ENCODE data around the gene CPNE2. TPM values are rescaled to one million over a fixed set of nuclear protein-coding genes. Genes with fewer than 3 reads are reported as not detected.
"Not testable (repeated sequence)": the region's sequence is repeated elsewhere in the genome, so short reads cannot be mapped to it uniquely, and the experiment has no call there.

The CPNE2 gene
- total RNA-seq, 1 experiment from 2014 or later = 18.6 TPM

- no peak for DNase-seq (ENCODE audit: low read depth)
These were observed 75.2 kb downstream of the CPNE2 start for GRCh38 chr16:57167538-57167937.

DNA sequence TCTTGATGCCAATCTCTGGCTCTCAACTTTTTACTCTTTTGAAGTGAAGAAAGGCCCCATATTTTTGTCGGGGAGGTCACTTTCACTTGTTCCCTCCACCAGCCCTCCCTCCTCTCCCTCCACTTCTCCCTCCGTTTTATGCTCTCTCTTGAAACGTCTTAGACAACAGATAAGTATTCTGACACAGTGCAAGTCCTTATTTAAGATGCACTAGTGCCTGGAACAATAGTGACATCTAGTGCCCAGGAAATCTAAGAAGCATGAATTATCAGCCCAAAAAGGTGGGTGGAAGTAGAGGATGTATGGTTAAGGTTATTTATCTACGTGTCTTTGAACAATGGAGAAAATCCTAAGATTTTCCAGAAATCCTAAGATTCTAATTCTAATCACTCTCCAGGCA lies 75.6 kb downstream of the CPNE2 start:
- peak; percentile 49 for DNase-seq (ENCODE audit: low read depth)

GRCh38 chr16:57169327-57169726 lies 76.9 kb downstream of the CPNE2 start:
- no peak for DNase-seq (ENCODE audit: low read depth)

DNA sequence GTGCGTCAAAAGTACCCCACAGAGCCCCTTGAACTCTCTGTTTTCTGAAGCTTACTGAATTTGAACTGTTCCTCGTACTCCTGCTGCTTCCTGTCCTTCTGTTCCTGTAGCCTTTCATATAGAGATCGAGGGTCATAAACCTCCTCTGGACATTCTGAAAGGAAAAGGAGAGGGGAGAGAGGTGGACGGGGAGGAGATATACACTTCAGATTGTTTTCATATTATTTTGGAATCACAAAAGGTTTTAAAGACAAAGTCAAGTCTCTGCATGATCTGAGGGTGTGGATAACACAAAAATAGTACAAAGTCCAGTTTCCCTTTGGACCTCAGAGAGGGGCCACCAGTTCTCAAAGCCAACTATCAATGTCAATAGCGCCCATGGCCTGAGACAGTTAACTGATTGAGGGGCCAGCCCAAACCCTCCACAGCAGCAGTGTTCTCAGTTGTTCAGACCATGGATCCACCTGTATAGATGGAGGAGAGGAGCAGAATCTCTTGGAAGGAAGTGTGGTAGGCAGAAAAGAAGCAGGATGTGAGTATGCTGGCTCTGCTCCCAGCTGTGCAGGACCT lies 80.4 kb downstream of the CPNE2 start:
- no peak for DNase-seq (ENCODE audit: low read depth)

- no peak for DNase-seq (ENCODE audit: low read depth)
These were observed 83.5 kb downstream of the CPNE2 start for GRCh38 chr16:57175896-57176295.

DNA sequence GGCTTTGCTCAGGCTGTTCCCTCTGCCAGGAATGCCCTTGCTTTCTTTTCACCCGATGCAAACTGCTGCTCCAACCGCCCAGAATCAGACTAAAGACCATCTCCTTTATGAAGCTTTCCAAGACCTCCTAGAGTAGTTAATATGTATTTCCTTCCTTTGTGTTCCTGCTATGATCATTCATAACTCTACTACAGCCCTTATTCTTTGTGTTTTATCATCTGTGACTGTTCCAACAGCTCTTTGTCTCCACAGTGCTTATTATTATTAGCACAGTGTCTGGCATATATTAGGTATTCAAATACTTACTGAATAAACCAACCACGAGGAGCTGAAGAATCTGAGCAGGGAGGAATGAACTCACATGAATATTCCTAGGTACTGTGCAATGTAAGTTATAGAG lies 85.8 kb downstream of the CPNE2 start:
- DNase-seq (ENCODE audit: low read depth) = no peak

DNA sequence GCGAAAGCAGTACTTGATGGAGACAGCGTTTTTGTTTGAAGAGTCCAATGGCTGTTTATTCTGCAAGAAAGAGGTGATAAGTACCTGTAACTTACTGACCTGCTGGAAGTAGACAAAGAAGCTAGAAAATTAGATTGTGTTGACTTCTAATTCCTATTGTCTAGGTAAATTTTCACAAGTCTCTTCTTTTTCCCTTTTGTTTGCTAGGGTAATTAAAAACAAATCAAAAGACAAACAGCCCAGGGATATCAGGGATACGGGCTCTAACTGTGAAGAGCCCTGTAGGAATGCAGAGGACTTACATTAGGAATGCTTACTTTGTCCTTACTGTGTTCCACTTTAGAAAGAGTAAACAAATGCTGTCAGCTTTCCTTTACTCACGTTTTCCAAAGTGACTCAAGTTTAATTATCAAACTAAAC lies 86.4 kb downstream of the CPNE2 start:
- DNase-seq (ENCODE audit: low read depth) = no peak

GRCh38 chr16:57179215-57179828 lies 86.9 kb downstream of the CPNE2 start:
- DNase-seq (ENCODE audit: low read depth) = no peak

GRCh38 chr16:57184113-57184512 lies 91.7 kb downstream of the CPNE2 start:
- DNase-seq (ENCODE audit: low read depth) = no peak

- DNase-seq (ENCODE audit: low read depth) = no peak
These were observed 92.6 kb downstream of the CPNE2 start for GRCh38 chr16:57184887-57185445.

DNA sequence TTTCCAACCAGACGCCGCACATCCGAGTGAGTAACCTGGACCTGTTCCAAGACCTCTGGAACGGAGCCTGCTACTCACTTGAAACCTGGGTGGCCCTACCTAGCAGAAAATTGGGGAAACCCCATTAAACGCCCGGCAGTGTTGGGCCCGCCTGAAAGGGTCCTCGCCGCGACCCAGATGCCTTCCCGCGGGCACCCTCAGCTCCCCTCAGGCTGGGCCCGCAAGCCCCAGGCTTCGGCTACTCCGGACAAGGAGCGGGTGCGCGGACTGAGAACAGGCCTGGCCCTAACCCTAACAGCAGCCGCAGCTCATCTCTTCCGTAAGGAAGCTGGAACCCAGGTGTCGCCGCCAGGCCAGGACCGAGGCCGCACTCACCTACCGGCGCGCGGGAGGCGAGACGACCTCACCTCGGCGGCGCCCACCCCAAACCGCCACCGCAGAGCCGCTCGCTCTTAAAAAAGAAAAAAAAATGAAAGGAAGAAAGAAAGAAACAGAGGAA lies 93.1 kb downstream of the CPNE2 start:
- peak; percentile 72 for DNase-seq (ENCODE audit: low read depth)

DNA sequence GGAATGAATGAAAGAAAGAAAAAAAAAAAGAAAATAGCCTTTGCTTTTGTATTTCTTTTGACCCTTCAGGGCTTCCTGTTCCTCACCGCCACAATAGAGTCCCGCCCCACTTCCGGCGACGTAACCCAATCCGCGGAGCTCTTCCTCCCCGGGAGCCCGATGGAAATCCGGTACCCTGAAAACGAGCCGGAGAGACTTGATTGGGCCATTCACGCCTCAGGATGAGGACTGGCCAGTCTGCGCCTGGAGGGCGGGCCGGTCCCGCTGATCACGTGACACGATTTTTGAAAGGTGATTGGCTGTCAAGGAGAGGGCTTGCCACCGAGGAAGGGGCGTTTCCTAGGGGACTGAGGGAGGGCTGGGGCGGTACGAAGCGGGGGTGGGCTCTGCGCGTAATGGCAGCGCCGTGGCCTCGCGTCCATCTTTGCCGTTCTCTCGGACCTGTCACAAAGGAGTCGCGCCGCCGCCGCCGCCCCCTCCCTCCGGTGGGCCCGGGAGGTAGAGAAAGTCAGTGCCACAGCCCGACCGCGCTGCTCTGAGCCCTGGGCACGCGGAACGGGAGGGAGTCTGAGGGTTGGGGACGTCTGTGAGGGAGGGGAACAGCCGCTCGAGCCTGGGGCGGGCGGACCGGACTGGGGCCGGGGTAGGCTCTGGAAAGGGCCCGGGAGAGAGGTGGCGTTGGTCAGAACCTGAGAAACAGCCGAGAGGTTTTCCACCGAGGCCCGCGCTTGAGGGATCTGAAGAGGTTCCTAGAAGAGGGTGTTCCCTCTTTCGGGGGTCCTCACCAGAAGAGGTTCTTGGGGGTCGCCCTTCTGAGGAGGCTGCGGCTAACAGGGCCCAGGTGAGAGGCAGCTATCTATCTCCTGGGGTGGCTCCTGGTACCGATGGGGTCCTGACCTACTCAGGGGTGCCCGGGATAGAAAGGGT lies 93.8 kb downstream of the CPNE2 start, which contains the start of the genes PSME3IP1 and RSPRY1:
TSS of gene PSME3IP1 (minus strand) at position 95 of the 927 bp plus-strand sequence. CDS start 12,185 bp downstream, outside the sequence.
TSS of gene RSPRY1 (plus strand) at position 385 of the 927 bp plus-strand sequence. CDS start 18,330 bp downstream, outside the sequence.
- DNase-seq (ENCODE audit: low read depth) = peak; percentile 100

DNA sequence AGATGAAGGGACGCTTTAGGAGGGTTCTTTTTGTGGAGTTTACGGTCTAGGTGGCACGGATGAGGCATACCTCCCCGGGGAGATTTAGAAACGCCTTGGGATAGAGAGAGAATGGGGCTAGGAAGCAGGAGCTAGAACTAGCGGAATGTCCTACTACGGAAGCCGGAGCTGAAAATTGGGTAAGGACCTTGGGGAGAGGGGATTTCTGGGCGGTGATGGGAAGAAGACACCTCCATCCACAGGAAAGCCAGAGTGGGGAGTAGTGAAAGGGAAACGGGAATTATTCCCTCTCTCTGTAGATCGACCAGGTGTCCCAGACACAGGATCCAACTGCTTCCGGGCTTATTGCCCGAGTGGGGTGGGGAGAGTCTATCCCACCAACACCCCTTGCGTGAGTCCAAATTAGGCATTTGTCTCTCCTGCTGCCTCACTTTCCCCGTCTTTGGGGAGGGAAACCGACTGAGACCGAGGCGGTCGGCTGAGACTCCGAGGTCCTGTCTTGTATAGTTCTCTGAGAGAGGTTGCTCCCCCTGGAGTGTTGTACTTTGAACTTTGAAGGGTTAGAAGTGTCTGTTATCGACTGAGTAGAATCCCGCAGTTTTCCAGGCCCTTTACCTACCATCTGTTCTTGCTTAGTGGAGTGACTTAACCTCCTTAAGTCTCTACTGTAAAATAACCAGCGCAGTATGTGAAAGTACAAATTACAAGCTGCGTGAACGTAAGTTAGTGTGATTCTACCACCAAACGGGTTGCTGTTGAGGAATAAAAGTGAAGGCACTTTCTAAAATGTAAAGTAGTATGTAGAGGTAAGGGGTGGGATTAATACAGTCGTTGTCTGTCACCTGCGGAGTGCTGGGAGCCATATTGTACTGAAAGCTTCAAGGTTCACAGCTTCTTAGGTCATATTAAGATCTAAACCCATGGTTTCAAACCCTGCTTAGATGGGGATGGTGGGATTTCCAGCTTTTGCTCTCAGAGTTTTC lies 94.8 kb downstream of the CPNE2 start:
- no peak for DNase-seq (ENCODE audit: low read depth)

DNA sequence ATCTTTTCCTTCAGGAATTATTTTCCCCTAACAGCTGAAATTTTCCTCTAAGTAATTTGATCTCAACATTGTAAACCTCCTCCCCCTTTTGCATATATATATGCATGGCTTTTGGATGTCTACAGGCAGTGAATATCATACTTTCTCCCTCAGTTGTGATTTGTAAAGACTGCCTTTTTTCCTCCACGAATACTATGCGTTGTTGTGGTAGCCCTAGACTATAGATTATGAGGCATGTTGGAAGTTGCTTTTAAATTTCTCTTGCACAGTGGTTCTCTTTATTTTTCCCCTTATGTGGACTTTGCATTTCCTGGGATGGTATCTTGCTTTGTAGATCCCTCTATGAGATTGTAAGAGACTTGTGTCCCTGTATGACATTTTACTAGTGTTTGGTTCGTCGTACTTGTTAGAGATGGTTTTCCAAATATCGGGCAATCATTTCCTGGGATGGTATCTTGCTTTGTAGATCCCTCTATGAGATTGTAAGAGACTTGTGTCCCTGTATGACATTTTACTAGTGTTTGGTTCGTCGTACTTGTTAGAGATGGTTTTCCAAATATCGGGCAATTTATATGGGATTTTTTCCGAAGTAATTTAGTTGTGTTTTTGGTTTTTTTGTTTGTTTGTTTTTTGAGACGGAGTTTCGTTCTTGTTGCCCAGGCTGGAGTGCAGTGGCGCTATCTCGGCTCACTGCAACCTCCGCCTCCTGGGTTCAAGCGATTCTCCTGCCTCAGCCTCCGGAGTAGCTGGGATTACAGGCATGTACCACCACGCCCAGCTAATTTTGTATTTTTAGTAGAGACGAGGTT lies 95.7 kb downstream of the CPNE2 start:
- not testable (repeated sequence) for DNase-seq (ENCODE audit: low read depth)

- DNase-seq (ENCODE audit: low read depth) = no peak
These were observed 96.3 kb downstream of the CPNE2 start for GRCh38 chr16:57188711-57189002.

DNA sequence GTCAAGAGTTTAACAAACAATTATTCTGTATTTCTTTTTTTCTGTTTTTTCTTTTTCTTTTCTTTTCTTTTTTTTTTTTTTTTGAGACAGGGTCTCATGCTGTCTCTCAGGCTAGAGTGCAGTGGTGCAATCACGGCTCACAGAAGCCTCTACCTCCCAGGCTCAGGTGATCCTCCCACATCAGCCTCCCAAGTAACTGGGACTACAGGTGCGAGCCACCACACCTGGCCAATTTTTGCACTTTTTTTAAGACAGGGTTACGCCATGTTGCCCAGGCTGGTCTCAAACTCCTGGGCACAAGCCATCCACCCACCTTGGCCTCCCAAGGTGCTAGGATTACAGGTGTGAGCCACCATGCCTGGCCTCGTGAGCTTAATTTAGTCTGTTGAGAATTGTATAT lies 97.1 kb downstream of the CPNE2 start:
- DNase-seq (ENCODE audit: low read depth) = not testable (repeated sequence)

DNA sequence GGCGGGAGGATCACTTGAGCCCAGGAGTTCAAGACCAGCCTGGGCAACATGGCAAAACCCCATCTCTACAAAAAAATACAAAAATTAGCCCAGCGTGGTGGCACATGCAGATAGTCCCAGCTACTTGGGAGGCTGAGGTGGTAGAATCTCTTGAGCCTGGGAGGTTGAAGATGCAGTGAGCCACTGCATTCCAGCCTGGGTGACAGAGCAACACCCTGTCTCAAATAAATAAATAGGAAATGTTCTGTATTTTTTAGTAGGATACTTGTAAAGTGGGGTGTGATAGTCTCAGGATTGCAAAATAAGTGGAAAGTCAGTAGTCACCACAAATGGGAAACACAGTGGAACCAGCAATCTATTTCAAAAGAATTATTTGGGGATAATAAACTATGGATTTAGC lies 97.8 kb downstream of the CPNE2 start:
- no peak for DNase-seq (ENCODE audit: low read depth)

GRCh38 chr16:57191056-57191571 lies 98.7 kb downstream of the CPNE2 start:
- peak; percentile 75 for DNase-seq (ENCODE audit: low read depth)

- no peak for DNase-seq (ENCODE audit: low read depth)
These were observed 99.8 kb downstream of the CPNE2 start for GRCh38 chr16:57192146-57192545.
